GM12892 (cell line): ENCODE measurements around the gene PPFIBP2.

Experiments
- POLR2AphosphoS5 ChIP-seq: IDR thresholded peaks from 2 replicates; pipeline ENCODE4 v1.6.1; 2011; ENCODE audit warnings: low read depth, low read length, control low read depth
- TAF1 ChIP-seq: IDR thresholded peaks from 2 replicates; pipeline ENCODE4 v1.6.1; 2011; ENCODE audit warnings: low read depth, mild to moderate bottlenecking, control low read depth, low read length, borderline replicate concordance

DNA sequence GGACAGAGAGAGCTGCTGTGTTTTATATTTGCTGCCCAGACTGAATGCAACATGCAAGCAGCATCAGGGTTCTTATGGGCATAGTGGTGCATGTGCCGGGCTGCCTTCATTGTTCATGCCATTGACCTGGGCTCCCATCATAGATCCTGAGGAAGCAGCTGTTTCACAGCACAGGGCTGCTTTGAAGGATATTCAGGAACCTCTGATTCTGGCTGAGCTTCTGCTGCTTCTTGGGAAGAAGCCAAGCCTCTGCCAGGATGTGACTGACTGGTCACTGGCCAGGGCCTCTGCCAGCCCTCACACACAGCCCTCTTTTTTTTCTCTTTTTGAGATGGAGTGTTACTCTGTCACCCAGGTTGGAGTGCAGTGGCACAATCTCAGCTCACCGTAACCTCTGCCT is 116.2 kb downstream of the PPFIBP2 start:
- no peak for TF ChIP-seq POLR2AphosphoS5
- no peak for TF ChIP-seq TAF1
